HL-60 (cell line): Measurements from ENCODE around the gene YWHAB.

ENCODE experiments used
- POLR2AphosphoS5 ChIP-seq: IDR thresholded peaks from 2 replicates; pipeline ENCODE4 v1.6.1; 2012; ENCODE audit warnings: low read depth
- TF ChIP-seq, protein P1 (sequence below): IDR thresholded peaks from one replicate; pipeline ENCODE4 v1.5.1; 2011; ENCODE audit warnings: low read length, control low read depth, inconsistent platforms; ENCODE audit not compliant: insufficient read depth

DNA sequence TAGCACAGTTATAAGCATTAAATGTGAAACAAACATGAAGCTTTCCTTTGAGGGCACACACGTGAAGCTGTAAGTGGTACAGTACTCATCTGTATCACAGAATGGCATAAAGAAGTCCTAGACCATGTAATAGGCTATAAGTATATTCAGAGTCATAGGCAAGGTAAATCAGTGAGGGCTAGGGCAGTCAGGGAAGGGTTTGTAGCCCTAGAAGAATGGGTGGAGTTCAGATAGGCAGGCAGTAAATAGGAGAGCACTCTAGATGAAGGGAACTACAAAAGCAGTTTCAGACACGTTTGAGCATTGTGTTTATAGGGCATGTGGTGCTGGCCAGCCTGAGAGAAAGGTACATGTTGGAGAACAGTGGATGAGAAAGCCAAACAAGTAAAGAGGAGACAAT is 9.5 kb downstream of the YWHAB start:
- TF ChIP-seq, protein P1, sequence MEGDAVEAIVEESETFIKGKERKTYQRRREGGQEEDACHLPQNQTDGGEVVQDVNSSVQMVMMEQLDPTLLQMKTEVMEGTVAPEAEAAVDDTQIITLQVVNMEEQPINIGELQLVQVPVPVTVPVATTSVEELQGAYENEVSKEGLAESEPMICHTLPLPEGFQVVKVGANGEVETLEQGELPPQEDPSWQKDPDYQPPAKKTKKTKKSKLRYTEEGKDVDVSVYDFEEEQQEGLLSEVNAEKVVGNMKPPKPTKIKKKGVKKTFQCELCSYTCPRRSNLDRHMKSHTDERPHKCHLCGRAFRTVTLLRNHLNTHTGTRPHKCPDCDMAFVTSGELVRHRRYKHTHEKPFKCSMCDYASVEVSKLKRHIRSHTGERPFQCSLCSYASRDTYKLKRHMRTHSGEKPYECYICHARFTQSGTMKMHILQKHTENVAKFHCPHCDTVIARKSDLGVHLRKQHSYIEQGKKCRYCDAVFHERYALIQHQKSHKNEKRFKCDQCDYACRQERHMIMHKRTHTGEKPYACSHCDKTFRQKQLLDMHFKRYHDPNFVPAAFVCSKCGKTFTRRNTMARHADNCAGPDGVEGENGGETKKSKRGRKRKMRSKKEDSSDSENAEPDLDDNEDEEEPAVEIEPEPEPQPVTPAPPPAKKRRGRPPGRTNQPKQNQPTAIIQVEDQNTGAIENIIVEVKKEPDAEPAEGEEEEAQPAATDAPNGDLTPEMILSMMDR = no peak
- no peak for TF ChIP-seq POLR2AphosphoS5
